Heart left ventricle (tissue), 16 donors: ENCODE measurements around the gene CTPS1. TPM values are rescaled to one million over a fixed set of nuclear protein-coding genes. Genes with fewer than 3 reads are reported as not detected.
A peak's percentile ranks its signal among the peaks of the same experiment; 100 is the strongest.

ENCODE experiments used
- ATAC-seq, 4 donors: fragments of 200-7000 bp; cut with Tn5 transposase; one replicate each; pipeline ENCODE4 v1.9.1; 2020 to 2022; ENCODE audit warnings: moderate library complexity in 4 of 4, mild to moderate bottlenecking in 3 of 4, moderate number of reproducible peaks in 1 of 4
- DNase-seq, 5 donors: peaks; one replicate each; pipeline ENCODE4 v3.0.0-alpha.2; 2020
- H3K27ac ChIP-seq, 12 donors: fragments of 200-600 bp; sonication (generic) in 4 of 12; one replicate each; pipeline versions ENCODE4 v1.5.0 to v1.8.0; 2016 to 2022; ENCODE audit warnings: mild to moderate bottlenecking in 2 of 12
- H3K27me3 ChIP-seq, 9 donors: fragments of 200-600 bp; sonication (generic) in 2 of 9; one replicate each; pipeline versions ENCODE4 v1.5.1 to v1.8.0; 2016 to 2022; ENCODE audit warnings: mild to moderate bottlenecking in 3 of 9
- H3K36me3 ChIP-seq, 9 donors: fragments of 200-600 bp; sonication (generic) in 2 of 9; one replicate each; pipeline versions ENCODE4 v1.5.0 to v1.8.0; 2018 to 2022; ENCODE audit warnings: mild to moderate bottlenecking in 2 of 9
- H3K4me1 ChIP-seq, 12 donors: fragments of 200-600 bp; sonication (generic) in 4 of 12; one replicate each; pipeline versions ENCODE4 v1.5.0 to v1.8.0; 2016 to 2022; ENCODE audit warnings: mild to moderate bottlenecking in 3 of 12
- H3K4me3 ChIP-seq, 12 donors: fragments of 200-600 bp; sonication (generic) in 4 of 12; one replicate each; pipeline versions ENCODE4 v1.5.0 to v1.8.0; 2017 to 2022; ENCODE audit warnings: mild to moderate bottlenecking in 9 of 12, moderate library complexity in 4 of 12
- H3K9me3 ChIP-seq, 12 donors: fragments of 200-600 bp; sonication (generic) in 4 of 12; one replicate each; pipeline versions ENCODE4 v1.5.0 to v1.8.0; 2016 to 2022; ENCODE audit warnings: mild to moderate bottlenecking in 1 of 12
- CTCF ChIP-seq, 12 donors: fragments of 200-600 bp; sonication (generic) in 4 of 12; IDR thresholded peaks; one replicate each; pipeline versions ENCODE4 v1.5.0 to v1.8.0; 2018 to 2022; ENCODE audit warnings: antibody characterized with exemption in 12 of 12, mild to moderate bottlenecking in 5 of 12
- POLR2A ChIP-seq, 2 donors: fragments of 450-650 bp; IDR thresholded peaks; one replicate each; pipeline ENCODE4 v1.6.1; 2017; ENCODE audit warnings: antibody characterized with exemption in 2 of 2, mild to moderate bottlenecking in 2 of 2, moderate library complexity in 2 of 2
- WGBS, 4 donors: extraction: QIAGEN DNeasy Blood & Tissue Kit in 2 of 4; methylation state at CpG; one replicate each; pipeline versions ENCODE4 v1.1.5 to v1.1.7; 2013 to 2018; 5-methylcytosine and 5-hydroxymethylcytosine counted together
- intact Hi-C, 10 donors: fragments of 100-400 bp; cut with DNase I; formaldehyde crosslinking; loops; one replicate each; pipeline versions ENCODE4 v1.11.1 to v1.14.2; 2022
- polyA plus RNA-seq, 2 donors: library from polyadenylated mRNA; stranded (reverse); fragments of 200-250 nt; gene quantifications; one replicate each; pipeline ENCODE4 v1.2.3, GENCODE V29; 2013
- total RNA-seq, 9 donors: library from RNA; depleted of rRNA in 2 of 9; stranded (reverse); fragments of >200 nt in 2 of 9; fragmentation: NEBNext Ultra II Directional in 3 of 9; extraction: Animal tissue kit (Norgen Biotek cat#: 25700) in 3 of 9; gene quantifications; one replicate each; pipeline versions ENCODE4 v1.1.0 to v1.2.4, GENCODE V29; 2016 to 2023
- donor health status: ischemic (EF 13 %, LVEDD 7.1; RV severe dilation, severe dysfunction).
- donor health status: healthy with polysubstance abuse.
- donor health status: DM: no; HTN: yes; CAD: no.
- donor health status: DM: no; HTN: no; CAD: no.
- donor health status: ischemic (EF 25% LVEDD 6.9; RV normal size, moderate dysfunction).
- donor health status: ischemic (EF 25% LVEDD 5.7; RV mildly dilated, moderate dysfunction).
- donor health status: healthy.
- donor health status: DM: yes; HTN: yes; CAD: no.
- donor health status: ischemic (EF 35%, LVEDD 5.7; RV mildly dilated, moderate dysfunction).
- donor health status: nonischemic (EF 11% LVEDD 7.7; RV severe dilation, severe dysfunction).
- donor health status: DM: yes; HTN: yes; CAD: no.
- donor health status: PGD.
- donor health status: ischemic (EF 29% LVEDD 5.4; RV normal size, mild dysfunction).
- donor health status: nonischemic (EF 23%, LVEDD 6.1; RV moderate dilation, normal function).

CTPS1 gene
- total and polyA plus RNA-seq, 11 donors, result 3.7 to 22.5 (median 7.4) TPM

GRCh38 chr1:40932006-40932405 lies 47.5 kb upstream of the CTPS1 start:
- peak overlapping the region in 1 of 12 donors; percentile 14 for H3K27ac ChIP-seq
- no peak for TF ChIP-seq CTCF (IDR thresholded peaks at IDR 0.05)
- no peak for TF ChIP-seq POLR2A (IDR thresholded peaks at IDR 0.05)
- intact Hi-C loops, result loop anchor here in 1 of 10 donors (5.0 kb wide), 1 partner anchor 40 kb away; no protein-coding TSS in a partner anchor
- no peaks in the 10 kb centered on the region for H3K9me3 ChIP-seq
- no peak overlapping the region for H3K4me3 ChIP-seq
- H3K27me3 ChIP-seq, result no peaks in the 10 kb centered on the region
- WGBS, 4 donors, result 44 to 53% (median 49%) methylated on average over 4 of the region's 4 CpGs
- DNase-seq, result peak in 1 of 5 donors; percentile 26
- ATAC-seq, result peak in 2 of 4 donors; percentile 38 to 87
- H3K4me1 ChIP-seq, result peaks cover 0 to 5% (median 0%) of the 10 kb centered on the region in 12 donors
- no peaks in the 10 kb centered on the region for H3K36me3 ChIP-seq

GRCh38 chr1:40936931-40937339 lies 42.6 kb upstream of the CTPS1 start:
- H3K36me3 ChIP-seq, result no peaks in the 10 kb centered on the region
- H3K27ac ChIP-seq, result no peak overlapping the region
- no peaks in the 10 kb centered on the region for H3K9me3 ChIP-seq
- H3K4me1 ChIP-seq, result peaks cover 0 to 5% (median 0%) of the 10 kb centered on the region in 12 donors
- WGBS, 4 donors, result 82 to 91% (median 88%) methylated on average over 5 of the region's 5 CpGs
- H3K4me3 ChIP-seq, result no peak overlapping the region
- H3K27me3 ChIP-seq, result no peaks in the 10 kb centered on the region
- TF ChIP-seq POLR2A (IDR thresholded peaks at IDR 0.05) (no peak), CTCF (IDR thresholded peaks at IDR 0.05) (no peak)
- no peak for DNase-seq
- ATAC-seq, result no peak
- intact Hi-C loops, result no loop called here

GRCh38 chr1:40938393-40938792 lies 41.1 kb upstream of the CTPS1 start:
- no peak overlapping the region for H3K27ac ChIP-seq
- TF ChIP-seq CTCF (IDR thresholded peaks at IDR 0.05) (no peak), POLR2A (IDR thresholded peaks at IDR 0.05) (no peak)
- intact Hi-C loops, result no loop called here
- ATAC-seq, result no peak
- DNase-seq, result no peak
- no peaks in the 10 kb centered on the region for H3K9me3 ChIP-seq
- H3K27me3 ChIP-seq, result no peaks in the 10 kb centered on the region
- no peaks in the 10 kb centered on the region for H3K36me3 ChIP-seq
- 95 to 99% (median 97%) methylated on average over 6 of the region's 6 CpGs for WGBS, 4 donors
- H3K4me3 ChIP-seq, result no peak overlapping the region
- H3K4me1 ChIP-seq, result peaks cover 0 to 4% (median 0%) of the 10 kb centered on the region in 12 donors

GRCh38 chr1:40939320-40940059 lies 40.0 kb upstream of the CTPS1 start:
- no peaks in the 10 kb centered on the region for H3K9me3 ChIP-seq
- no peaks in the 10 kb centered on the region for H3K27me3 ChIP-seq
- 75 to 78% (median 77%) methylated on average over 12 of the region's 12 CpGs for WGBS, 4 donors
- DNase-seq (peak in 1 of 5 donors; percentile 65), ATAC-seq (peak; percentile 65 to 92 (median 86))
- H3K27ac ChIP-seq, result peak overlapping the region in 2 of 12 donors; percentile 29 to 47
- H3K4me3 ChIP-seq, result no peak overlapping the region
- intact Hi-C loops, result loop anchor here in 1 of 10 donors (5.0 kb wide), 1 partner anchor 67 kb away; no protein-coding TSS in a partner anchor
- no peaks in the 10 kb centered on the region for H3K36me3 ChIP-seq
- TF ChIP-seq POLR2A (IDR thresholded peaks at IDR 0.05) (no peak), CTCF (IDR thresholded peaks at IDR 0.05) (no peak)
- H3K4me1 ChIP-seq, result peaks cover 0 to 11% (median 4%) of the 10 kb centered on the region in 12 donors
